HG03469 (cell line): ENCODE results near the gene MFN2.
"Not testable (repeated sequence)": the region's sequence is repeated elsewhere in the genome, so short reads cannot be mapped to it uniquely, and the experiment has no call there.

ENCODE experiments used
- ATAC-seq: cut with Tn5 transposase; IDR thresholded peaks from one replicate; pipeline ENCODE4 v1.9.1; 2021; ENCODE audit warnings: mild to moderate bottlenecking, moderate library complexity, moderate number of reproducible peaks; ENCODE audit not compliant: unreplicated experiment

MFN2 gene

DNA sequence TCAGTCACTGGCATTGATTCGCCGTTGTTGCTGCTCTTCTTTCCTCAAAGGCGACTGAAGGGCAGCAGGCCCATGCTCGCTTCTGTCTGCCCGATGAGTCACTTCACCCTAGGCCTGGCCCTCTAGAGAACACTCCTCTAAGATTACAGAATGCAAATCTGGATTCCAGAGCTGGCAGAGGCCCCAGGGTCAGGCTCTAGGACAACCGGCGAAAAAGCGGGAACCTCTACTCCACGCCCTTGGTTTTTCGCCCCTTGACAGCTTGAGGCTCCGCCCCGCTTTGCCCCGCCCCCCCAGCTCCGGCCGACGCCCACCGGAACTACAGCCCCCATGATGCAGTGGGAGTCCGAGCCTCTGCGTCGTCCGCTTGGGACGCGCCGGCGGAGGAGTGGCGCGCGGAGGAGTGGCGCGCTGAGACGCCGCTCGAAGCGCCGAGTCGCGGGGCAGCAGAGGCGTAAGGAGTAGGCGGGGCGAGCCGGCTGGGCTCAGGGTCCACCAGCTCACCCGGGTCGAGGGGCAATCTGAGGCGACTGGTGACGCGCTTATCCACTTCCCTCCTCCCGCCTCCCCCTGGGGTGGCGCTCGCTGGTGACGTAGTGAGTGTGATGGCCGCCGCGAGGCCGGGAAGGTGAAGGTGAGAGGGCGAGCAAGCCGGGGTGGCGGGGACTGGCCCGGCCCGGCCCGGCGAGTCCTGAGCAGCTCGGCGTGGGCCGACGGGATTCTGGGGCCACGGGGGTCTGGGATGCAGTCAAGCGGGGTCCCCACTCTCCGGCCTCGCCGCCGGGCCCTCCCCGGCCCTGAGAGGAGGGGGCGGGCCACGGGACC lies at the start of gene MFN2:
Gene MFN2, plus strand, starts transcription at position 594 of the 825 bp plus-strand sequence. CDS start 8,725 bp downstream, outside the sequence.
- ATAC-seq, result peak; percentile 73

DNA sequence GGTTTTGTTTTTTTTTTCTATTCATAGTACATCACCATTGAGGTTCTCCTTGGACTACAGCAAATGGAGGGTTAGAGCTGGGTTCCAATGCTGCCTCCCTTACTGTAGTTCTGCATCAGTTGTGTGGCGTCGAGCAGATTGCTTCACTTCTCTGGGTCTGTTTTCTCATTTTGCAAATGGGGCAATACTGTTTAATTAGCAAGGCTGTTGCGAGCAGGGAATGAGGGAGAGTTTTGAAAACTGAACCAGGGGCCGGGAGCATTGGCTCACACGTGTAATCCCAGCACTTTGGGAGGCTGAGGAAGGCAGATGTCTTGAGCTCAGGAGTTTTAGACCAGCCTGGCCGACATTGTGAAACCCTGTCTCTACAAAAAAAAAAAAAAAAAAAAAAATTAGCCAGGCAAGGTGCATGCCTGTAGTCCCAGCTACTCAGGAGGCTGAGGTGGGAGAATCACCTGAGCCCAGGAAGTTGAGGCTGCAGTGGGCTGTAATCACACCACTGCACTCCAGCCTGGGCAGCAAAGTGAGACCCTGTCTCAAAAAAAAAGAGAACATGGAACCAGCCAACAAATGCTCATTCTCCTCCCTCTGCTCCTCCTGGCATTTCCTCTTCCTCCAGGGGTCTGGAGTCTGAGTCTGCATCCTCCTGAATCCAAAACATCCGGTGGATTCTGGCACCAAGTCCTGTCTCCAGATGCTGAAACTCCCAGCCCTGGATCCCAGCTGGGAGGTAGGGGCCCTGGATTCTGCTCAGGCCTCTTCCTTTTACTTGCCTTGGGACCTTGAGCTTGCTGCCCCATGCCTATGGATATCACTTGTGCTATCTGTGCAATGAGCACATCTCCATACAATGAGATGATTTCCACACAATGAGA lies 49.4 kb upstream of the MFN2 start:
- no peak for ATAC-seq

DNA sequence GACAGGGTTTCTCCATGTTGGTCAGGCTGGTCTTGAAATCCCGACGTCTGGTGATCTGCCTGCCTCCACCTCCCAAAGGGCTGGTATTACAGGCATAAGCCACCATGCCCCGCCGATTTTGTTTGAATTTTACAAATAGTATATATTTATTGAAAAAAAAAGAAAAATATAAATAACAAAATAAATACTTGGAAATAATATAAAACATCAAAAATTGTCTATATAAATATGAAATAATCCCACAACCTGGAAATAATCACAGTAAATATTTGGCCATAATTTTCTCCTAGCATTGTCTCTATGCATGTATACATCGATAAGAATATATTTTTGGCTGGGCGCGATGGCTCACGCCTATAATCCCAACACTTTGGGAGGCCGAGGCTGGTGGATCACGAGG lies 48.4 kb upstream of the MFN2 start:
- ATAC-seq, result no peak

DNA sequence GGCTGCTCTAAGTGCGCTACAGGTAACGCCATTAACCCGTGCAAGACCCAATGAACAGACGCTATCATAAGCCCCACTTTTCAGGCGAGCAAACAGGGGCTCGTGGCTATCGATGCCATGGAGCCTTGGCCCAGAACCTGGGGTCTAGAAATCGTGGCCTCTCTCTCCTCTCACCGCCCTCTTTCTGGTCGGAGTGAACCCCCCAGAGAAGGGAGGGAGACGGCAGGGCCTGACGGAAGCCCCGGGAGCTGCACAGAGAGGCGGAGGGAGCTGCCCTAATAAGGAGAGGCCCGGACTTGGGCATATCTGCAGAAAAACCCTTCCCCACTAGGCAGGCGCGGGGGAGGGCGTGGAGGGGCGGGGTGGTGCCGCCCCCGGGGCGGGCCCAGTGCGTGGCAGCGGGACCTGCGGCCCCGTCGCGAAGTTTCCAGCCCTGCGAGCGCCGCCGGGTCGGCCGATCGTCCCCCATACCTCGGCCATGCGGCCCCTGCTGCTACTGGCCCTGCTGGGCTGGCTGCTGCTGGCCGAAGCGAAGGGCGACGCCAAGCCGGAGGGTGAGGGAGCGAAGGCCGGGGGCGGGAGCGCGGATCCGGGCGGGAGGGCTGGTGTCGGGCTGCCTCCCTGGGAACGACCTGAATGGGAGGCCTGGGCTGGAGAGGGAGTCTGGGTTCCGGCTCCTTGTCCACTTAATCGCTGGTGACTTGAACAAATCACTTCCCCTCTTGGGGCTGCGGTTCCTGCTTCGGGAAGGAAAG lies 45.8 kb upstream of the MFN2 start, which contains the start of gene PLOD1:
Gene PLOD1, plus strand, starts transcription at position 416 of the 755 bp plus-strand sequence. Its CDS starts 63 bp downstream, at position 479.
- peak; percentile 55 for ATAC-seq

DNA sequence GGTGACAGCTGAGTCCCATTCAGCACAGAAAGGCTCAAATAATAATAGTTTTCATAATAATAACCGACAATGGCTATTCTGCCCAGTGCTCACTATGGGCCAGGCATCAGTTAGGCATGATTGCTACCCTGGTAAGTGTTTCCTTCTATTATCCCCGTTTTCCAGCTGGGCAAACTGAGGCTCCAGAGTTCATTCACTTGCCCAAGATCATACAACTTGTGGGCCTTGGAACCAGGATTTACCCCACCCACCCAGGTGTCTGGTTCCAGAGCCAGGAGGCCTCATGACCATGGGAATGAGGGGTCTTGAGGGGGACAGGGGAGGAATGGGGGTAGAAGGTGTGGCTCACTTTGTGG lies 45.2 kb upstream of the MFN2 start:
- ATAC-seq, result no peak

DNA sequence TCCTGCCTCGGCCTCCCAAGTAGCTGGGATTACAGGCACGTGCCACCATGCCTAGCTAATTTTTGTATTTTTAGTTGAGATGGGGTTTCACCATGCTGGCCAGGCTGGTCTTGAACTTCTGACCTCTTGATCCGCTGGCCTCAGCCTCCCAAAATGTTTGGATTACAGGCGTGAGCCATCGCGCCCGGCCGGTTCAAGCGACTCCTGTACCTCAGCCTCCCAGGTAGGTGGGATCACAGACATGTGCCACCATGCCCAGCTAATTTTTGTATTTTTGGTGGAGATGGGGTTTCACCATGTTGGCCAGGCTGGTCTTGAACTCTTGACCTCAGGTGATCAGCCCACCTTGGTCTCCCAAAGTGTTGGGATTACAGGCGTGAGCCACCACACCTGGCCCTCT lies 44.5 kb upstream of the MFN2 start:
- ATAC-seq, result not testable (repeated sequence)

DNA sequence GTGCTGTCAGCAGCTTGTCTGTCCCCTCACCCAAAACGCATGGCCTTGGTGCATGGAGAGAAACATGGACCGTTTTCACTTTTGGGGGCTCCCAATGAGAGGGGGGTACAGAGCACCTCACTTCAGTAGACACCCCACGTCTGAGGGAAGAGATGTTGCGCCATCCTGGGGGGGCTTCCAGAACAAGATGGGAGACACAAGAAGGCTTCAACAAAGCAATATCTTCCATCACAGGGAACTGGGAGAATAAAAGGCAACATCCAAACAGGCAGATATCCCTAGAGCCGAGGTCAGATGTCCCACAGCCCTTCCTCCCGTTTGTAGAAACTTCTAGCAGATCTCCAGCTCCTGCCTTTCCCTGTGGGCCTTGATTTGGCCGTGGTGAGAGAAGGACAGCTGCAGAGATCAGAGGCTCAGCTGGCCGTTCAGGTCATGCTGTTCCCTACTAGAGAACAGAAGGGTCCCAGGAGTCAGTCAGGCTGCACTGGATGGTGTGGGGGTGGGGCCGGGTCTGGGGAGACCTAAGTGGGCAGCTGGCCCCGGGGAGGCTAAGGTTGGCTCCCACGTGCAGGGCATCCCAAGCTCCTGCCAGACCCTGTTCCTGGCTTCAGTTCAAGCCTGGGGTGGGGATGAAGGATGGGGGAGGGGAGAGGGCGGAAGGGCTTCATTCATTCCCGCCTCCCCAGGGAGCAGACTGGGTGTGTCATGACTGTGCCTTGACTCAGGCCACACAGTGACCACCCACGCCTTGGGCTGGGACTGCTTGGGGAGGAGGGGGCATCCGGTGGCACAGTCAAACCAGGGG lies 41.3 kb upstream of the MFN2 start:
- ATAC-seq, result no peak

DNA sequence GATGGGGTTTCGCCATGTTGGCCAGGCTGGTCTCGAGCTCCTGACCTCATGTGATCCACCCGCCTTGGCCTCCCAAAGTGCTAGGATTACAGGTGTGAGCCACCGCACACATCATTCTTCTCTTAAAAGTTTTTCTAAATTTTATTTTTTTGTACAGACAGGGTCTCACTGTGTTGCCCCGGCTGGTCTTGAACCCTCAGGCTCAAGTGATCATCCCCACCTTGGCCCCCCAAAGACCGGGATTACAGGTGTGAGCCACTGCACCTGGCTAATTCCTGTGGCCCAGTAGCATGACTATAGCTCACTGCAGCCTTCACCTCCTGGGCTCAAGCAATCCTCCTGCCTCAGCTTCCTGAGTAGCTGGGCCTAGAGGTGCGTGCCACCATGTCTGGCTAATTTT lies 40.5 kb upstream of the MFN2 start:
- not testable (repeated sequence) for ATAC-seq

DNA sequence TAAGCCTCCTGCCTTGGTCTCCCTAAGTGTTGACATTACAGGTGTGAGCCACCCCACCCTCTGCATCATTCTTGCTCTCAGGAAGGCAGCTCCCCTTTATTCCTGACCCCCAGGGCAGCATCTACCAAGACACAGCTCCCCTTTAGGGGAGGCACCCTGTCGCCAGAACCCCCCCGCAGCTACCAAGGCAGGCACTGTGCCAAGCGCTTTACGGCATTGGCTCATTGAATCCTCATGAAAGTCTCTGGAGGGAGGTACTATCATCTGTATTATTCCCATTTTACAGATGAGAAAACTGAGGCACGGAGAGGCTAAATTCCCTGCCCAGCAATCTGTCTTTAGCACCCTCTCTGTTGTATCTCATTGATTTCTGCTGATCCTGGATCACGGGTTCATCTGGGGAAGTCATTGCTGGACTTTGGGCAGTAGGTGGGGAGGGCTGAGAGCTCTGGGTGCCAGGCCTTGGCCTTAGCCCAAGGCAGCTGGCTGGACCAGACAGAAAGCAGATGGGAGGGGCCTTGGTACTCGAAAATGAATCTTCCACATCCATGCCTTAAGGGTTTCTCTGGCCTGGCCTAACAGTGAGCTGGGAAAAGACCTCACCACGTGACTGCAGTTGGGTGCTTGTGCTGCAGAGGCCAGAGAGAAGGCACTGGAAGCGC lies 39.9 kb upstream of the MFN2 start:
- ATAC-seq, result no peak

DNA sequence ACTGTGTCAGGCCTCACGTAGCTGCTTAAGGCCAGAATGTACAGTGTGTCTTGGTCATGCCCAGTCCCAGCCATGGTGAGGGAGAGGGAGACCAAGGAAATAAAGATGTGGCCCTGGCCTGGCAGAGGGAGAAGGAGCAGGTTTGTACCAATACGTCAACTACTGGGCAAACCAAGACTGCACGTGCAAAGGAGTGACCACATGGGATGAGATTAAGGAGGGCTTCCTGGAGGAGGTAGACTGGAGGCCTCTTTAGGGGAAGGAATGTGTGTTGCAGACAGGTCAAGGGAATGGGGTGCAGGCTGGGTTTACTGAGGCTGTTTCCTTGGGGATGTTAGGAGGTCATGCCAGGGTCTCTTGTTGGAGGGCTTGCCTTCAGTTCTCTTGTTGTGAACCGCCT lies 38.0 kb upstream of the MFN2 start:
- no peak for ATAC-seq

DNA sequence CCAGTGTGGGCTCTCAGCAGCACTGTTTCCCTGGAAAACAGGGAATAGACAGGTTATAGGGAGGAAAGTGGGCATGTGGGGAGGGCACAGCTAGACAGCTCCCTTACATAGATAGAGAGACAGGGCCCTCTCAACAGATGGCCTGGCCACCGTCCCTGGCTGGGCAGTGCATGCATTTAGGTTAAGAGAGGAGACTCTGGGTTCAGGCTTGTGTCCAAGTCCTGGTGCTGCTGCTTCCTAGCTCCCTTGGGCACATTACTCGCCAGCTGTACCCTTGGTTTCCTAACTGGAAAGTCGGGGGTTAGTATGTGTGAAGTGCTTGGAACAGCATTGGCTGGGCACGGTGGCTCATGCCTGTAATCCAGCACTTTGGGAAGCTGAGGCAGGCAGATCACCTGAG lies 36.6 kb upstream of the MFN2 start:
- no peak for ATAC-seq

DNA sequence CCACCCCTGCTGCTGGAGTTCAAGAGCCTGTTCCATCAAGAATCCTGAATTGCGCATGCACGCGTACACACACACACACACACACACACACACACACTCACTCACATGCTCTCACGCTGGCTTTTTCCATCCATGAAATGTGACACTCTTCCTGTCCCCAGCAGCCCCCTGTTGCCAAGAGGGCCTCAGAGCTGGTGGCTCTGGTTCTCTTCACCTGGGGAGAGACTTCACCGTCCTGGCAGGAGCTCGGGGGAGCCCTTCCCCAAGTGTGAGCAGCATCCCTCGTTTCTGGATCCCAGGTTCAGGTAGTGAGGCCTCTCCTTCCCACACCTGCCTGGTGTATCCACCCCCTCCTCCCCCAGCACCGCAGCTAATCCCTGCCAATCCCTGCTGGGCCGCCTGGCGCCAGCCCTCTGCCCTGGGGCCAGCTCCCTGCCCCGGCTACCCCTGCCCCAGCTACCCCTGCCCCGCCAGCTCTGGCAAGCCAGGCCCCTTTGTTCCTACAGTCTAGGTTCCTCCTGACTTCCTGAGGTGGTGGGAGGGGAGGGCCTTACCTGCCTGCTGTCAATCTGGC lies 35.8 kb upstream of the MFN2 start:
- no peak for ATAC-seq

DNA sequence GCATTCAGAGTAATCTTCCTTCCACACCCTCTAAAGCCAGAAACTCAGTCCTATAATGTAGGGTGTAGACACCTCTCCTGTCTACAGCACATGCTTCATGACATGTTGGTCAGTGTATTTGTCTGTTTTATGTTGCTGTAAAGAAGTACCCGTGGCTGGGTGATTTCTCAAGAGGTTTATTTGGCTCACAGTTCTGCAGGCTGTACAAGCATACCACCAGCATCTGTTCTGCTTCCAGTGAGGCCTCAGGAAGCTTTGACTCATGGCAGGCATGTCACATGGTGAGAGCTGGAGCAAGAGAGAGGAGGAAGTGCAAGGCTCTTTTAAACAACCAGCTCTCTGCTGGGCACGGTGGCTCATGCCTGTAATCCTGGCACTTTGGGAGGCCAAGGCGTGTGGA lies 33.6 kb upstream of the MFN2 start:
- ATAC-seq, result no peak

DNA sequence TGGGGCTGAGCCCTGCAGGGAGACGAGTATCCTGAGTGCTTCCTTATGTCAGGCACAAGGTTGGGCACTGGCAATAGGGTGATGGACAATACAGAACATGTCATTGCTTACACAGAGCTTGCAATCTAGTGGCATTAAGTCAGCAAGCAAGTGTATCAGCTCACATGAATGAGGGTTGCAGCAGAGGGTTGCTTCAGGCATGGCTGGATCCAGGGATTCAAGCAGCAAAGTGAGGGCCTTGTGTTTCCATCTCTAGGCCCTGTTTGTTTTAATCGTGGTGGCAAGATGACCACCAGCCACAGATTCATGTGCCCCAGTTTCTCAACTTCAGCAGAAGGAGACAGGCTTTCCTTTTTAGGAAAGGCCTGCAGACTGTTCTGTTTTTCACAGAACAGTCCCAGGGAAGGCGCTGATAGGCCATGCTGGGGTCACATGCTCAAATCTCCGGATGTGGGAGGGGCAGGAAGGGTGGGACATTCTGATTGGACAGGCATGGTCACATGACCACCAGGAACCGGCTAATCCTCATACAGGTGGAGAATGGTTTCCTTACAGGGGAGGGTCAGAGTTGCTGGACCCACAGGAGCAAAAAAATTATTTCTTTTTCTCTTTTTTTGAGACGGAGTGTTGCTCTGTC lies 31.3 kb upstream of the MFN2 start:
- ATAC-seq, result no peak

DNA sequence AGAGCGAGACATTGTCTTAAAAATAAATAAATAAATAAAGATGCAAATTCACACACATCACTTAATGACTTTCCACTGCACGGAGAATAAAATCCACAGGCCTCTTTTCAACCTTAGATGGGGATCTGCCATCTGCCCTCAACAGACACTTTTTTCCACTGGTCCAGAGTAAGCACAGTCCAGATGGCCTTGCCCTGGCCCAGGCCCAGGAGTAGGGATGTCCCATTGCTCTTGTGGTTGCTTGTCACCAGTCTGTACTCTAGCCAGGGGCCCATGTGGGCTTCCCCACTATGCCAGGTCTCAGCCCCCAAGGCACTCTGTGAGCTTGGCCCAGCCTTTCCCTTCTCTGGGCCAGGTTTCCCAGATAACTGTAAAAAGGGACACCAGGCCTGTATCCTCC lies 28.3 kb upstream of the MFN2 start:
- no peak for ATAC-seq

DNA sequence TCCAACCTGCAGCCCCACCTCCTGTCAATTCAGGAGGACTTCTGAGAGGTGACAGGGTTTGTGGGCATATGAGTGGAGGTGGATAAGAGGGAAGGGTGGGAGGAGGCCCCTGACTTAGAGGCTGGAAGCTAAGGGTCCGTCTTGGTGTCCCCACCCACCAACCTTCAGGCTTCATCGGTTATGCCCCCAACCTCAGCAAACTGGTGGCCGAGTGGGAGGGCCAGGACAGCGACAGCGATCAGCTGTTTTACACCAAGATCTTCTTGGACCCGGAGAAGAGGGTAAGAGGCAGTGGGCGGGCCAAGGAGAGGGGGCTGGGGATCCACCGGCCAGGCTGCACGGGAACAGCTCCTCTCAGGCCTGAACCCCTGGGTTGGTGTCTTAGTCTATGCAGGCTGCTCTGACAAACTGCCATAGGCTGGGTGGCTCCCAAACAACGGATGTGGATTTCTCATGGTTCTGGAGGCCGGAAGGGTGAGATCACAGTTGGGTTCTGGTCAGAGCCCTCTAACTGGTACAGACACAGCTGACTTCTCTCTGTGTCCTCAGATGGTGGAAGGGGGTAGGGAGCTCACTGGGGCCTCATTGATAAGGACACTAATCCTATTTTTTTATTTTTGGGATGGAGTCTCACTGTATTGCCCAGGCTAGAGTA lies 27.7 kb upstream of the MFN2 start:
- no peak for ATAC-seq

DNA sequence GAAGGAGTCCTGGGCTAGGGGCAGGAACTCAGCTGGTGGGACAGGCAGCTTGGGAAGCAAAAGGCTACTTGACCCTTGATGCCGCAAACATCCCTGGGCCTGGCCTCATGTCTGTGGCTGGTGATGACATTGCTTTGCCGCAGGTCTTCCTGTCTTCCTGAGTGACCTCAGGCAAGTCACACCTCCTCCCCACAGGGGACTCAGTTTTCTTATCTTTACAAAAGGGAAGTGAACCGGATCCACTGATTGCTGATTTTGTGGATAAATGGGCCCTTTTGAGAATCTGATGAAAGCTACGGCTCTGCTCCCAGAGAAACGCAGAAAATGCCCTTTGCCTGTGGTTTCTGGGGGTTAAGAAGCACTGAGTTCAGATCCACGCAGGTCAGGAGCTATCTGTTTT lies 25.0 kb upstream of the MFN2 start:
- ATAC-seq, result no peak

DNA sequence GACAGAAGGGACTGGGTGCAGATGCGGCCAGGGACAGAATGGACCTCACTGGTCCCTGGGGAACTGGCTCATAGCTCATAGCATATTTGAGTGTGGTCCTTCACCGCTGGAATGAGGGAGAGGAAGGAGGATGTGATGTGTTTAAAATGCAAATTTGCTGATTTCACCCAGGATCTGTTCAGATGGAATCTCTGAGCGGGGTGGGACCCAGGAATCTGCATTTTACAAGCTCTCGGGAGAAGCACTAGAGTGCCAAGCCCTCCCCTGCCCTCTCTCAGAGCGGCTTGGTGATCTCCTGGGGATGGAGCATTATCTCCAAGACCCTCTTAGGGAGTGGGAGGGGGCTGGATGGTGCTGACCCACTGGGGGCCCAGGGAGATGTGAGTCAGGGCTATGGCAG lies 22.8 kb upstream of the MFN2 start:
- ATAC-seq, result no peak

DNA sequence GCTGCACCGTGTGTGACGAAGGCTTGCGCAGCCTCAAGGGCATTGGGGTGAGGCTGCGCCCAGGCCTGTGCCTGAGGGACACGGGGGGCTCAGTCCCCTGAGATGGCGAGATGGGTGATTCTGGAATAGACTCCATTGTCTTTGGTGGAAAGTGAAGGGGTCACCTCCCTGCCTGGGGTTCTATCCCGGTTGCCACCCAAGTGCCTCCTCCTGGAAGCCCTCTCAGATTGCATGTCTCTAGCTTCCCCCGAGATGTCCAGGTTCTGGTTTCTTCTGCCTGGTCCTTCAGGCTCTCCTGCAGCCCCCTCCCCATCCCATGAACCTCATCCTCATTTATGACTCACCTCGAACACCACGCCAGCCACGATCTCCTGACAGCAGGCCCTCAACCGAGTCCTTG lies 22.3 kb upstream of the MFN2 start:
- ATAC-seq, result no peak
